MG63 (cell line): Measurements from ENCODE around the gene BRME1. TPM values are rescaled to one million over a fixed set of nuclear protein-coding genes. Genes with fewer than 3 reads are reported as not detected.
A peak's percentile ranks its signal among the peaks of the same experiment; 100 is the strongest.

Experiments
- DNase-seq: peaks from one replicate; pipeline ENCODE4 v3.0.0-alpha.2; 2020
- H3K27me3 ChIP-seq: fragments of 250-450 bp; sonication (Bioruptor Pico); 2 replicates; pipeline ENCODE4 v1.5.1; 2020; ENCODE audit warnings: mild to moderate bottlenecking, moderate library complexity
- H3K36me3 ChIP-seq: fragments of 250-450 bp; sonication (Bioruptor Pico); 2 replicates; pipeline ENCODE4 v1.5.1; 2020; ENCODE audit warnings: mild to moderate bottlenecking, moderate library complexity
- H3K4me3 ChIP-seq: fragments of 250-450 bp; sonication (Bioruptor Pico); 2 replicates; pipeline ENCODE4 v1.5.1; 2020; ENCODE audit warnings: mild to moderate bottlenecking, moderate library complexity
- H3K9me3 ChIP-seq: fragments of 250-450 bp; sonication (Bioruptor Pico); 2 replicates; pipeline ENCODE4 v1.5.1; 2020; ENCODE audit warnings: mild to moderate bottlenecking, moderate library complexity
- total RNA-seq: library from RNA; depleted of rRNA; stranded (reverse); fragments of >200 nt; shearing (Covaris generic); gene quantifications from 2 replicates; pipeline ENCODE4 v1.2.3, GENCODE V29; 2014; ENCODE audit warnings: low replicate concordance; rRNA removed

Gene BRME1
- total RNA-seq, result 5.1 and 8.4 TPM in 2 replicates

GRCh38 chr19:13905634-13906520, at the start of gene BRME1, which contains the start of gene CC2D1A:
Gene BRME1 (minus strand): TSS chr19:13906117. CDS start chr19:13904892, 1,225 bp downstream.
Gene CC2D1A (plus strand): TSS chr19:13906201. CDS start chr19:13906442, 241 bp downstream.
- no peaks in the 10 kb centered on the region for H3K9me3 ChIP-seq
- peaks cover 5% of the 10 kb centered on the region for H3K36me3 ChIP-seq
- H3K27me3 ChIP-seq, result no peaks in the 10 kb centered on the region
- DNase-seq, result peak; percentile 94
- peak within 1 kb of the TSS; percentile 65 for H3K4me3 ChIP-seq

GRCh38 chr19:13954185-13954584, 48.3 kb upstream of the BRME1 start:
- peaks cover 43% of the 10 kb centered on the region for H3K36me3 ChIP-seq

DNA sequence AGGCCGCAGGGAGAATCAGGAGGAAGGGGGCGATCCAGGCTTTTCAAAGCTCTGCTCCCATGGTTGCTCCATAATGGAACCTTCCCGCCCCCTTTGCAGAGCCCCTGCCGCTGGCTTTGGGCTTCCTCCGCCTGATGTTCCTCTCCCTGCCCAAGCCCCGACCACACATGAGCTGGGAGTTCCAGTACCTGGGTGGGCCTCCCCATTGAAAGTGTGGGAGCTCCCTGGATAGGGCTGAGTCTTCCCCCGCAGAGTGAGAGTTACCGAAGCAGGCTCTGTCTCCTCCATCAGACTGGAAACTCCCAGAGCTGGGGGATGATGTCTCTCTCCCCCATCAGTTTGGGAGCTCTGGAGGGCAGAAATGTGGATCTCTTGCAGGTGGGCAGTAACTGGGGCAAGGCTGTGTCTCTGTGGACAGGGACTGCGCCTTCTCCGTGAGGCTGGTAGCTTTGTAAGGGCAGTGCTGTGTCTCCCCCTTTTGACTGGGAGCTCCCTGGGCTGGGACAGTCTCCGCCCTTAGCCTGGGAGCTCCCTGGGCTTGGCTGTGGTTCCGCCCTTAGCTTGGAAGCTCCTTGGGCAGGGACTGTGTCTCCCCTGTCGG, 47.1 kb upstream of the BRME1 start:
- Histone ChIP-seq H3K4me3 (peak overlapping the region; percentile 92), H3K36me3 (peaks cover 43% of the 10 kb centered on the region), H3K9me3 (no peaks in the 10 kb centered on the region), H3K27me3 (no peaks in the 10 kb centered on the region)
- peak; percentile 61 for DNase-seq

More at GRCh38 chr19:13954185-13954584, 48.3 kb upstream of the BRME1 start:
- H3K4me3 ChIP-seq, result no peak overlapping the region
- H3K9me3 ChIP-seq, result no peaks in the 10 kb centered on the region
- DNase-seq, result no peak
- H3K27me3 ChIP-seq, result no peaks in the 10 kb centered on the region

DNA sequence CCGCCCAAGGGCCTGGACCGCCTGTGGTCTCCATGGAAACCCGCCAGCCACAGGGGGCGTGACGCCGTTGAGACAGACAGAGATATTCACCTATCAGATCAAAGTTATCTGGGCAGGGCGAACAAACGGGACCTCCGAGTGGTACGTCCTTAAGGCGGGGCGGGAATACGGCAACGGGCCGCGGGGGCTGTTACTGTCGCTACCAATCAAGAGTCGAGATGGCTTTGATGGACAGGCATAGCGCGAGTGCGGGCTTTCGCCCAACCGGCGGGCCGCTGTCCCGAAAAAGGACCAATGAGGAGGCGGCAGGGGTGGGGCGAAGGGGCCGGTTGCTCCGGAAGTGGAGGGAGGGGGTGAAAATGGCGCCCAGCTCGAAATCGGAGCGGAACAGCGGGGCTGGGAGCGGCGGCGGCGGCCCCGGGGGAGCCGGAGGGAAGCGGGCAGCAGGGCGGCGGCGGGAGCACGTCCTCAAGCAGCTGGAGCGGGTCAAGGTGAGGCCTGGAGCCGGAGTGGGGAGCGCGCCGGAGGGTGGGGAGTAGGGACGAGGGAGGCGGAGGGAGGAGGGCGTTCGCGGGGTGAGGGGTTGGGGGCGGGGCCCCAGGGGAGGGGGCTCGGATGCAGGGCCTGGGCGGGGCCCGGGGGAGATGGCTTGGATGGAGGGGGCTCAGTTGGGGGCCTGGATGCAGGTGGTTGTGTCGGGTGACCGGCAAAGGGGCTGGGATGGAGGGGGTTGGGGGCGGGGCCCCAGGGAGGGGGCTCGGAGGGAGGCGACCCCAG, 46.4 kb upstream of the BRME1 start, which contains the start of gene DCAF15:
Gene DCAF15 (plus strand): TSS at position 356 of the 777 bp plus-strand sequence. CDS start 4 bp downstream, at position 360.
- Histone ChIP-seq H3K4me3 (peak within 1 kb of the TSS; percentile 92), H3K36me3 (peaks cover 38% of the 10 kb centered on the region), H3K27me3 (no peaks in the 10 kb centered on the region), H3K9me3 (no peaks in the 10 kb centered on the region)
- peak; percentile 99 for DNase-seq

- DNase-seq, result no peak
- Histone ChIP-seq H3K9me3 (no peaks in the 10 kb centered on the region), H3K27me3 (no peaks in the 10 kb centered on the region), H3K36me3 (peaks cover 32% of the 10 kb centered on the region), H3K4me3 (peak overlapping the region; percentile 92)
Measured at GRCh38 chr19:13951799-13952153, 45.9 kb upstream of the BRME1 start.

- Histone ChIP-seq H3K4me3 (no peak overlapping the region), H3K27me3 (no peaks in the 10 kb centered on the region), H3K36me3 (peaks cover 25% of the 10 kb centered on the region), H3K9me3 (no peaks in the 10 kb centered on the region)
- DNase-seq, result no peak
Measured at GRCh38 chr19:13951043-13951442, 45.1 kb upstream of the BRME1 start.

GRCh38 chr19:13946414-13946813, 40.5 kb upstream of the BRME1 start:
- Histone ChIP-seq H3K4me3 (no peak overlapping the region), H3K27me3 (no peaks in the 10 kb centered on the region), H3K9me3 (peaks cover 9% of the 10 kb centered on the region; the same call in 1 of the 2 replicates), H3K36me3 (no peaks in the 10 kb centered on the region)
- no peak for DNase-seq

DNA sequence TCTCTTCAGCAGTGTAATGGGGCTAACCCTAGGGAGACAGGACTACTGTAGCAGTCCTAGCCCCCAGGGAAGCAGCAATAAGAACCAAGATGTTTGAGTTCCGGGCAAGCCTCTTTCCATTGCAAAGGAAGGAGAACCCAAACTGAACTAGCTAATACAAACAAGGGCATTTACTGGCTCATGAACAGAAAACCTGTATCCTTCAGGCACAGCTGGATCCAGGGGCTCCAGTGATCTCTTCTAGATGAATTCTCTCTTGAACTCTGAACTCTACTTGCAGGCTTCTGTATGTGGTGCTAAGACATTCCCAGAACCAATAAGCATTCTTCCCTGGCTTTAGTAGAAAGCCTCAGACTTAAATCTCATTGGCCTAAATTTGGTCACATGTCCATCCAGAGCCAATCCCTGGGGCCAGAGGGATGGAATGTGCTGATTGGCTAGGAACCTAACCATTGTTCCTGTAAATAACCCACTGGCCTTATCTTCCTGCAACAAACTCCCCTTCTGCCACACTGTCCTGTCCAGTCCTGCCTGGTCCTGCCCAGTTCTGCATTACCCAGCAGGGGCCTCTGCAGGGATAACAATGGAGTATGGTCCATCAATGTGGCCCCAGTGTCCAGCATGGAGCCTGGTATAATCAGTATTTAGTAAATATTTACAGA, 36.2 kb upstream of the BRME1 start:
- Histone ChIP-seq H3K36me3 (no peaks in the 10 kb centered on the region), H3K4me3 (no peak overlapping the region), H3K9me3 (peaks cover 9% of the 10 kb centered on the region; the same call in 1 of the 2 replicates), H3K27me3 (no peaks in the 10 kb centered on the region)
- no peak for DNase-seq

GRCh38 chr19:13938301-13939064, 32.6 kb upstream of the BRME1 start, which contains the start of gene PODNL1:
Gene PODNL1 (minus strand): TSS chr19:13938417. CDS start chr19:13938181, 236 bp downstream.
- DNase-seq, result no peak
- Histone ChIP-seq H3K9me3 (peaks cover 9% of the 10 kb centered on the region; the same call in 1 of the 2 replicates), H3K27me3 (no peaks in the 10 kb centered on the region), H3K36me3 (no peaks in the 10 kb centered on the region), H3K4me3 (no peak within 1 kb of the TSS)

DNA sequence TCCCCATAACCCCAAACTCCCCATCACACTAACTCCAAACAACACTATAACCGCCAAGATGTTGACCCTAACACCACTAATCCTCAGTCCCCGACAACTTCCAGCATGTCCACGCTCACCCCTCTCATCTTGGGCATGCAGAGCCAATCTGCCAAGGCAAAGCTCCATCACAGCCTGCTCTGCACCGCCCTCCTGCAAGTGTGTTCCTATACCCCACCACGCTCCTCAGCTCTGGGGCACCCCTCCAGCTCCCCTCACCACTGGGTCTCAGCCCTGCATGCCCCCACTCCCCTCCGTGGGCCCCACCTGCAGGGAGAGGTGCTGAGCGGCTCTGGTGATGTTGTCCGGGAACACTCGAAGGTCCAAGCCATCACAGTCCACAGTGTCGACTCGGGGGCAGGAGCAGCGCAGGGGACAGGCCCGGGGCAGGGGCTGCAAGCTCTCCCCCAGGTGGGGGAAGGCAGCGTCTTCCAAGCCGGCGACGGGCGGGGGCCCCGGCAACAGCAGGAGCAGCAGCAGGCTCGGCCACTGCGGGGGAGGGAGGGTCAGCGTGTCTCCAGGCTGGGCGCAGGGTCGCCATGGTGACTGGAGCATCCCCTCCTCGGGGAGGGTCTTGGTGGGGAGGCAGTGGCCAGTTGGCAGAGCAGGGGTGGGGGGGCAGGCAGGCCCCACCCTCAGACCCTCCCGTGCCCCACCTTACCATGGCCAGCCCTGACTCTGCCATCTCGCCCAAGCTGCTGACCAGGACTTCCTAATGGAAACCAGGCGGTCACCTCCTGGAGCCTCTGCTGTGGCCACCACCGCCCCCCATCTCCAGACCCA, 31.8 kb upstream of the BRME1 start:
- Histone ChIP-seq H3K36me3 (no peaks in the 10 kb centered on the region), H3K4me3 (no peak overlapping the region), H3K9me3 (peaks cover 9% of the 10 kb centered on the region; the same call in 1 of the 2 replicates), H3K27me3 (no peaks in the 10 kb centered on the region)
- DNase-seq, result no peak

DNA sequence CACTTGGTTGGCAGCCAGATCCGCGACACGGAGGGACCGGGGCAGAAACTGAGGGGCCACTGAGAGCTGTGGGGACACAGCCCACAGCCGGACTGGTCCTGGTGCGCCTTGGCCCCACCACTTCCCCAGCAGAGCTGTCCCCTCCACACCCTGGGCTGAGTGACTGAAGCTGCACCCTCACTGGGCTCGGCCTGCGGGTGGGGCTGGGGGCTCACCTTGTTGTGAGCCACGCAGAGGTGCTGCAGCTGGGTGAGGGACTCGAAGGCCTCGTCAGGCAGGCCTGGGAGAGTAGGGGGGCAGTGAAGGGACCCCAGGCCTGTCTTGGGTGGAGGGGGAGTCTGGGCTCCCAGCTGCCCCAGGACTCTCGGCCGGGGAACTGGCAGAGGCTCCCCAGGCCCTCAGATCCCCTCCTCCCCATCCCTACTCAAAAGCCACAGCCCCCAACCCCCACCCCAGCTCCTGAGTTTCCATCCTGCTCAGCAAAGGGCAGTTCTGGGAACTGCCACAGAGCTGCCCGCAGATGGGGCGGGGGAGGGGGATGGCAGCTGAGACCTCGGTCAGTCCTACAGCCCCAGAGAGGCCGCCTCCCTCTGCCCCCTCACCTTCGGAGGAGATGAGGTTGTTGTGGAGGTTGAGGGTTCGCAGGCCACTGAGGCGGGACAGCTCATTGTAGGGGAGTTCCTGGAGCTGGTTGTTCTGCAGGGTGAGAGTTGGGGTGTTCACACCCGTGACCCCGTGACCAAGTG, 30.0 kb upstream of the BRME1 start:
- Histone ChIP-seq H3K27me3 (no peaks in the 10 kb centered on the region), H3K4me3 (no peak overlapping the region), H3K36me3 (no peaks in the 10 kb centered on the region), H3K9me3 (no peaks in the 10 kb centered on the region)
- no peak for DNase-seq

DNA sequence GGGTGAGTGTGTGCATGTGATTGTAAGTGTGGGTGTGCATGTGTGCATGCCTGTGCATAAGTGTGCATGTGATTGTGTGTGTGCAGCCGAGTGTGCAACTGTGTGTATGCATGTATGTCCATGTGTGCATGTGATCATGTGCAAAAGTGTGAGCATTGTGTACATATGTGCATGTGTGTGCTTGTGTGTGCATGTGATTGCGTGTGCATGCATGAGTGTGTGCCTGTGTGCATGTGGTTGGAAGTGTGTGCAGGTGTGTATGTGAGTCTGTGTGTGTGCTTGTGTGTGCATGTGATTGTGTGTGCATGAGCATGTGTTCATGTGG, 28.8 kb upstream of the BRME1 start:
- no peak for DNase-seq
- Histone ChIP-seq H3K4me3 (no peak overlapping the region), H3K9me3 (no peaks in the 10 kb centered on the region), H3K27me3 (no peaks in the 10 kb centered on the region), H3K36me3 (peaks cover 4% of the 10 kb centered on the region; the same call in 1 of the 2 replicates)

DNA sequence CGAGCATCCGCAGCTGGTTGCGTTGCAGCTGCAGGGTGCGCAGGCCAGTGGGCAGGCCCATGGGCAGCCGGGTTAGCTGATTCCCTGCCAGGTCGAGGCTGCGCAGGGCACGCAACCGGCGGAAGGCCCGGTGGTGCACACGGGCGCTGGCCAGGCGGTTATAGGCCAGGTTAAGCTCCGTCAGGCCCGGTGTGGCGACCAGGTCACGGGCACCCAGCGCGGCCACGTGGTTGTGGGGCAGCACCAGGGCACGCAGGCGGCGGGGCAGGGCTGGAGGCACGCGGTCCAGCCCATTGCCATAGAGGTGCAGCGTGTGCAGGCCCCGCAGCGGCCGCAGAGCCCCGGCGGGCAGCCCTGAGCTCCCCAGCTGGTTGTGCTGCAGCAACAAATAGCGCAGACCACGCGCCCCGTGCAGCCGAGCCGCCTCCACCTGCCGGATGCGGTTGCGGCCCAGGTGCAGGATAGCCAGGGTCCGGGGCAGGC, 27.0 kb upstream of the BRME1 start:
- Histone ChIP-seq H3K4me3 (no peak overlapping the region), H3K36me3 (peaks cover 7% of the 10 kb centered on the region; the same call in 1 of the 2 replicates), H3K9me3 (no peaks in the 10 kb centered on the region), H3K27me3 (no peaks in the 10 kb centered on the region)
- no peak for DNase-seq

- DNase-seq, result no peak
- Histone ChIP-seq H3K36me3 (peaks cover 8% of the 10 kb centered on the region), H3K4me3 (no peak overlapping the region), H3K9me3 (no peaks in the 10 kb centered on the region), H3K27me3 (no peaks in the 10 kb centered on the region)
Measured at GRCh38 chr19:13932149-13932637, 26.3 kb upstream of the BRME1 start.
